CD4-positive, alpha-beta T cell treated with Interleukin-17A for 4 hours (primary cell): ENCODE measurements around the gene NOS1AP.

ENCODE experiments used
- DNase-seq: peaks from one replicate; pipeline ENCODE4 v3.0.0-alpha.2; 2020; ENCODE audit warnings: mixed read lengths

NOS1AP gene

DNA sequence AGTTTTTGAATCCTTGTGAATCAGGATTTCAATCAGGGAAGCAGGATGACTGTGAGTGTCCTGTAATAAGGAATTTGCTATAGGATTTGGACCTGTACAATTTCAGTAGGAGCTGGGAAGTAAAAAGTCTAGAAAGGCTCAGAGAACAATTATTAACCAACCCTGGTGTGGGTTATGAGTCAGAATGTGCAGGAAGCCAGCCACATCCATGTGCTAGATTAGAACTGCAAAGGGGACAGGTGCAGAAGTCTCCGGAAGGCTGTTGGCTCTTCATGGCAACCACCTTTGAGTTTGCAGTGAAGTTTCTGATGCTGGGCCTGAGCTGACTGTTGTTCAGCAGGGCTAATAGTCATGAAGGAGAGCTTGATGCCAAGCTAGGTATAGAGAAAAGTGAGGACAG is 236.5 kb downstream of the NOS1AP start:
- DNase-seq = no peak

DNA sequence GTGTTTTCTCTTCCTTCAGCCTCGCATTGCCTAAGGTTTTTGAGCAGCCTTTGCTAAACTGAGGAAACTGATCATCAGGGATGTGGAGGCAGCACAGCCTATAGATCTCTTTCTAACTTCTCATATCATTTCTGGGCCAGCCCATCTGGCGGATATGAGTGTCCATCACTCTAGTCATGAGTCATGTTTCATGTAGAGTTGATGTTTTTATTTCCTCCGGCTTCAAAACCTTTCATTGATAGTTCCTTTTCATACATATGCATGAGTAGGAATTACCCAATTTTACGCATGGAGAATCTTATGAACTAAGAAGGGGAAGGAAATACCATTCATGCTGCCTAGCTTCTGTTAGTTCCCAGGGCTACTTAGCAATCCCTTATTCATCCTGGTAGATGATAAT is 240.8 kb downstream of the NOS1AP start:
- DNase-seq = no peak

DNA sequence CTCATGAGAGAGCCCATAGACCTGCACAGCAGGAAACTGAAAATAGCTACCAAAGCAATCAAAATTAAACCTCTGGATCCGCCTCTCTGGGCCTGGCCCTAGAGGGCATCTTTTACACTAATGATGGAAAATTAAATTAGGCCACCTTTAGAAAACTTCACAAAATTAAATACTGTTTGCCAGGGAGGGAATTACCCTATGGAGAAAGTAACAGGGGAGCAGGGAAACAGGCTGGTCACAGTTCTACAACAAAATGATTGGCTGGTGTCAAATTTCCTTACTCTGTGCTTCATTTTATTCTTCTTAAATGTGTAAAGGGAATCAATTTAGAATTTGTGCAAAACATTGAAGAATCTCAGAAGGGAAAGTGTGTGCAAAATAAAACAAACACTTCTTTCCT is 244.7 kb downstream of the NOS1AP start:
- no peak for DNase-seq

DNA sequence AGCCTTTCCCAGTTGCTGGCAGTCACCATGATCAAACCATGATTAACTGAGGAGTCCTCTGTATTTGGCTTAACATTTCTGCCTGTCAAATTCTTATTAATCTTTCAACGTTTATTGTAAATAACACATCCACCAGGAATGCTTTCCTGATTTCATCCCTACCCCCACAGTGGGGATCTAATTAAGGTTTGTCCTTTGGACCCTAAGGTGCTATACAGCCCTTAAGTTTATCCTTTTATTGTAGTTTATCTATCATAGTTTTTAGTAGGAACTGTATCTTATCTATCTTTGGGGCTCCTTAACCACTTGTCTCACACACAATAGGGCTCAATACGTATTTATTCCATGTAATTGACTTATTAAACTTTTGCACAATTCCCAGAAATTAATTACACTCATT is 246.2 kb downstream of the NOS1AP start:
- no peak for DNase-seq

DNA sequence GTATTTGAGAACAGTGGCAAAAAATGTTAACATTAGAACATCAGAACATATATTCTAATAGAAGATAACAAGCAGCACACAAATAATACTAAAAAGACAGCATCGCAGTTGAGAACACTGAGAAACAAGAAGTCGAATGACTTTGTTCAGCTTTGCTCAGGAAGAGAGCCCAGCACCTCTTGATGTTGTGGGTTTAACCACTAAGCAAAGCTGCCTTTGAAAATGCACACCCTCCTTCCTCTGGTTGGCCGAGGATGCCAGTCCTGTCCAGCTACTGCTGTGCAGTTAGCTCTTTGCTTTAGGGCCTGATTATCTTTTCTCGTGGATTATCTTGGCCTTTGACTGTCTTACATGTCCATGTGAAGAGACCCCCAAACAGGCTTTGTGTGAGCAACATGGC is 246.7 kb downstream of the NOS1AP start:
- DNase-seq = no peak

DNA sequence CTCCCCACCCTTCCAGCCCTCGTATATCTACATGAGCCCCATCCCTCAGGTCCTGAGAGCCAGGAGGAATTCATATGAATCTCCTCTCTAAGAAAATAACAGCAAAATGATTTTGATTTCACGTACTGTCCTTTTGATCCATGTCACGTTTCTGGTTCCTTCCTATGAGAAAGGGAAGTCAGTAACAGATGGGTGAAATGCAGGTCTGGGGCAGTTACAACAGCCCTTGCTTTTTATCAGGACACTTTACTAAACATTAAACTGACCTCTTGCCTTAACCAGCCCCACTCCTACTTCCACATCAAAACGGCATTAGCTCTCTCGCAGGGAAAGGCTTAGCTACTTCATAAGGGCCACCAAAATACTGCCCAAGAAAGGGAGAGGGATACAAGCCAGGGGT is 248.1 kb downstream of the NOS1AP start:
- no peak for DNase-seq

DNA sequence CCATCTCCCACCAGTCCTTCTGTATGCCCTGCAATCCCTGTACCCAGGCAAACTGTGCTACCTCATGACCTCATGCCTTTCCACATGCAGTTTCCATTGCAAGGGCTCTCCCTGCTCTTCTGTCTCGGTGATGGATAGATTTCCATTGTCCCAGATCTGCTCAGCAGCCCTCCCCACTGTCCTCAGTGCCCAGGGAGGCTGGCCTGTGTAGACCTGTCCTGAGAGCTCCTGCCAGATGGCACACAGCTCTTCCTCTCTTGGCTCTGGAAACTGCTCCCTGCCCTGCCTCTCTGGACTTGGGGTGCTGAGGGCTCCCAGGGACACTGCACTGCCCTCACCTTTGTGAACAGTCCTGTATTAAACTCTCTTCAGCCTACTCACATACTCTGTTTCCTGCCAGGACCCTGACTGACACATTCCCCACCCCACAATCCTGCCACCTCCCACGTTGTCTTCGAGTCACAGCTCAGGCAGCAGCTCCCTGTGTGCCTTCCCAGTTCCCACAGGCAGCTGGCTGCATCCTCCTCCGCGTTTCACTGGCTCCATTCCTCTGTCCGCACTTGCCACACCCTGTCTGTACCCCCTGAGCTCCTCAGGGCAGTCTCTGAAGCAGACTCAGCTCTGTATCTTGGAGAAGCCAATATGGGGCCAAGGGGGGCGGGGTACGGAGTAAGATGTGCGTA is 250.1 kb downstream of the NOS1AP start:
- DNase-seq = no peak

DNA sequence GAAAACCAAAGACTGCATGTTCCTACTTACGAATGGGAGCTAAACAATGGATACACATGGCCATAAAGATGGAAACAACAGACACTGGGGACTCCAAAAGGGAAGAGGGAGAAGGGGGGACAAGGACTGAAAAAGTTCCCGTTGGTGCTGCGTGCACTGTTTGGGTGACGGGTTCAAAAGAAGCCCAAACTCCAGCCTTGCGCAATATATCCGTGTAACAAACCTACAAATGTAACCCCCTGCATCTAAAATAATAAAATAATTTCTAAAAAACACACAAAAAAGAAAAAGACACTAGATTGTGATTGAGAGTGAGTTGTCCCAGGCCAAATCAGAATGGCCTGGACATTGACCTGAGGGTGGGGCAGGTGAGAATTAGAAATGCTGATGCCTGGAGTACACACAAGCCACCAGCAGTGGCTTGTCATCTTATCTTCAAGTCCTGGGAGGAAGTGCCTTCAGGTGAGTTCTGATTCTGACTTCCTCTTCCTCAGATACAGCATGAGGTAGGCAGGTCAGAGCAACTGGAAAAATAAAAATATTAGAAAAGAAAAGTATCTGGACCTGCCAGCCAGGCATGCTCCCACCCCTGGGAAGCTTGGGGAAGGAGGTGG is 252.4 kb downstream of the NOS1AP start:
- no peak for DNase-seq

DNA sequence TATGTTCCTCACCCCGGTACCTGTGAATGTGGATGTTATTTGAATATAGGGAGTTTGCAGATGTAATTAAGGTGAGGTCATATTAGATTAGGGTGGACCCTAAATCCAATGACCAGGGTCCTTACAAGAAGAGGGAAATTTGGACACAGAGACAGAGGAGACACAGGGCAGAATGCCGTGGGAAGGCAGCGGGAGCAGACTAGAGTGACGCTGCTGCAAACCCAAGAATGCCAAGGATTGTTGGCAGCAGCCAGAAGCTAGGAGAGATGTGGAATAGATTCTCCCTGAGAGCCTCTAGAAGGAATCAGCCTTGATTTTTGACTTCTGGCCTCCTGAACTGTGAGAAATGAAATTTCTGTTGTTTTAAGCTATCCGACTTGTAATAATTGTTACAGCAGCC is 253.5 kb downstream of the NOS1AP start:
- no peak for DNase-seq

DNA sequence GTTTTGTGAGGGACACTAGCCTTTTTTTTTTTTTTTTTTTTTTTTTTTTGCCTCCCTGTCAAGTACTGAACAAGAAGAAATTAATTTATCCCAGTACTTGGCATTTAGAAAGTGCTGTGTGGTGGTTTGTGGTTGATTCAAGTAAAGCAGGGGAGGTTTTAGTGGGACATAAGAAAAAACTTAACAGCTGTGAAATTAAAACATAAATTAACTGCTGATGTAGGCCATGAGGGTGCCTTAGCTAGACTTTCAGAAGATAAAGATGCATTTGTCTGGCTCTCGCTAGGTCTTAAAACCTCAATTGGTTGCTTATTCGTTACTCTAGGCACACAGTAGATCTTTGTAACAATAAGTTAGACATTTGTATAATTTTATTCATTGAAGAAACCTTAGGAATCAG is 254.9 kb downstream of the NOS1AP start:
- DNase-seq = no peak

DNA sequence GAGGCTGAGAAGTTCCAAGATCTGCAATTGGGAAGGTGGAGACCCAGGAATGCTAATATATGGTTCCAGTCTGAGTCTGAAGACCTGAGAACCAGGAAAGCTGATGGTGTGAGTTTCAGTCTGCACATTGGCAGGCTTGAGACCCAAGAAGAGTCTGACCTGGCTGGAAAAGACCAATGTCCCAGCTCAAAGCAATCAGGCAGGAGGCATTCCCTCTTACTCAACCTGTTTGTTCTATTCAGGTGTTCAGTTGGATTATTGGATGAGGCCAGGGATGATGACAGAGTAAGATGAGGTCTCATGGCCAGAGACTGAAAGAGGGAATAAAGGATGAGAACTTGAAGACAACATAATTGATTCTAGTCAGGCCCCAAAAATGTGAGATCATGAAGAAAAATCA is 257.1 kb downstream of the NOS1AP start:
- no peak for DNase-seq

DNA sequence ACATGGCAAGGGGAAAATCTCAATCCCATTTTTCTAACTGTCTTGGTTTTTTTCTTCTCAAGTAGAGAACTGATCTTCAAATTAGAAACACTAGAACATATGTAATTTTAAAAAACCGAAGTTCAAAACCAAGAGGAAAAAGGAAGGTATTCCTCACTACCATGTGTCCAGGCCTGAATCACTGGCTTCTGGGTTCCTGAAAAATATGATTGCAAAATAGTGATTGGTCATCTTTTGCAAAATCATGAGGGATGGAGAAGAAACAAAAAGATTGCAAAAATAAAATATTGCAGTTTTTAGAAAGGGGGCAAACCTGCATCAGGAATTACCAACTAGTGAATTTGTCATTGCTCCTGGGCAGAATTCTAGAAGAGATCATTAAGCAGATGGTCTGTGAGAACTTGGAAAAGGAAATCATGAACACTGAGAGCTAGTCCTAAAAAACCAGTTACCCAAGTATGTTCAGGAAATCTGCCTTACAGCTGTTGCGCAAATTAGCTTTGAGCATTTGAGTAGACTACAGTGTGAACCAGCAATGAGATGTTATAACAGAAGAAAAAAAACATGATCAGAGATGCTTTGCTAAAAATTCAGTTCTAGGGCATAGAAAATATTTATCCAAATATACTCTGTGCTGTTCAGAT is 257.8 kb downstream of the NOS1AP start:
- DNase-seq = no peak

DNA sequence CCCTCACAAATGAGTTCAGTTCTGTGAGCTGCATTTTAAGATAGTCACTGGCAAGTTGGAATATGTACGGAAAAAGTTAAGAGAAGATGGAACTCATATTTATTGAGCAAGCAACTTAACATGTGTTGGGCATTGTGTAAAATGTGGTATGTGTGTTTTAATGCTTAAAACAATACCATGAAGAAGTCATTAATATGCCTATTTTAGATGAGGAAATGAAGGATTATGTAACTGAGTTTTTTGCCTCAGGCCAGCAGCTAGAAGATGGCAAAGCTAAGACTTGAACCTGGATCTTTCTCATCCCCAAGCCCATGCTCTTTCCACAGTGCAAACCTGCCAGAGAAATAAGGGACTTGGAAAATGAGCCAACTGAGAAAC is 258.3 kb downstream of the NOS1AP start:
- no peak for DNase-seq

DNA sequence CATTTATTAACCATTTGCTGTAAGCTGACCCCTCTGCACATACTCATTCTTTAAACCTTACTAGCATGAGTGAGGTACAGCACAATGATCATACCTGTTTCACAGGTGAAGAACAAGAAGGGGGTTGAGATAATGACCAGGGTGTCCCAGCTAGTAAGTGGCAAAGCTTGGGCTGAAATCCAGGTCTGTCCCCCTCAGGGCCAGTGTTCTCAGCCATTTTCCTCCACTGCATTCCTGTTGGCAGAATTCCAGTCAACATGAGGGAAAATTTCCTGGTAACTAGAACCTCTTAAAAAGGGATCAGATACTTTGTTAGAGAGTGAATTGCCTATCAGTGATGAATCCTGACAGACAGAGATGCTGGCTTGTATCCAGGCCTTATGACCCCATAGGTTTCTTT is 259.0 kb downstream of the NOS1AP start:
- DNase-seq = no peak

DNA sequence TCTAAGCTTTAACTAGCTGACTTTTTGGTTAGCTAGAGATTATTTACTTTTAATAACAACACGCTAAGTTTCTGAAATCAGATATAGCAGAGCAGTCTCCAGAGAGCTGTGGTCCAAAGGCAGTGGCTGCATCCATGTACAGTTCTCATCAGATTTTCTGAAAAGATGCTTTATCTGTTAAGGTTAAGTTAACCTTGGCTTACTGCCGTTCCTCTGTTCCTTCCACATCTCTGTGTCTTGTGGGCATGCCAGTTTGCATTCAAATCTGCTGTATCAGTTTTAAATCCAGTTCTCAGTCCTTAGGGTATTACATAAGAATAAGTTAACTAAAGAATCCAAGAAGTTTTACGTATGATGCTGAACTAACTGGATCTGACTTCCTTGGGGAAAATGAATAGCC is 260.3 kb downstream of the NOS1AP start:
- DNase-seq = no peak

DNA sequence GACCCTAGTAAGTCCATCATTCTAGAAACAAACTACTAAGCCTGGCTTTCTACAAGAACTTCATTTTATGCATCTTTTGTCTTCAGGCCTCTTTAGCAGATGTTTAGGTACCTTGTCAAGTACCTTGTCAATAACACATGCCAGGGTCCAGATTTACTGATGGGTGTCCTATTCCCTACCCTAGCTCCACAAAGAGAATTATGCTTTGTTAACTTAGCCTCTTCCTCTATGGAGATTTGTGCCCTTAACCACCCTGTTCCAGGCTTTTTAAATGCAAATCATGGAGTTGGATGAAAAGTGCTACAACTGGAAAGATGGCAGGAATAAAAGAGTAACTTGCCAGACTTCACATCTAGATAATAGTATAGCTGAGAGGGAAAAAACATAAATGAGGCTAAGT is 264.5 kb downstream of the NOS1AP start:
- no peak for DNase-seq

DNA sequence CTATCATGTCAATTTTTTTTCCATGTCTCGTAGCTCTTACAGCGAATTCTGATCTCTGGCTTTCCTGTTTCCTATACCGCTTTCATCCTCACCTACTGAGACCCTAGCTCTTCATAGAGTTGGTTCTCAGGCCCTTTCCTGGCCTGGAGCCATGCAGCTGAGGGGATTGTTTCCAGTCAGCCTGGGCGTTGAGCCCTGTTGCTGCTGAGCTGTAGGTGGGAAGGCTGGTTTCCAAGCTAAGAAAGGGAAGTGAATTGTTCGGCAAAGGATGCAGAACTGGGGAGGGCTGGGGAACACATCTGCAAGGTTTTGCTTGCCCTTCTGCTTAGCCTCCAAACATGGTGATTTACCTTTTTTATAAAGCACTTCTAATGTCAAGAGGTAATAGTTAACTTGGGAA is 265.6 kb downstream of the NOS1AP start:
- DNase-seq = no peak

DNA sequence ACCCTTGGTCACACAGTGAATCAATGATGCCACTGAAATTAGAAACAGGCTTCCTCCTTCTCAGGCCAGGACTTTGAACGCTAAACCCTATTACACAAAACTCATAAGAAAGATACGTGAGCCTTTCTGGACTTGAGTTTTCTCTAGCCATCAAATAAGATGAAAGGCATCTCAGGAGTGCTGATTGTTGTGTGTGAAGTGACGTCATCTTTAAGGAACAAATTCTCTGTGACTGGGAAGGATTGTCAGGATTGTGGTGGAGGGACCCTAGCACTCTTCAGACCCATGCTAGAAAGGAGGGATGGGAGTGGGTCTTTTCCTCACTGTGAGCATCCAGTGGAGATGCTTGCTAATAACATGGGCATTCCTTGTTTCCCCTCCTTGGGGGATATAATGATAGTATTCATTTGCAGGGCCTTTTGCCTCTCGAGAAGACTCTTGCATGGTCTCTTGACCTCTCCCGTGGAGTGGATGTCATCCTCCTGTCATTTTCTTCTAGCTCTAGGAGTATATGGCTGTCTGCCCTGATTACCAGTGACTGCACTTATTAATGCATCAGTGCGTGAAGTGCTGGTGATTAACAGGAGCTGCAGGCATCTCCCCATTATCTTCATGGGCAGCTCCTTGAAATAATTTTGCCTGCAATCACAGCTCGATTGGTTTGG is 267.3 kb downstream of the NOS1AP start:
- DNase-seq = no peak

DNA sequence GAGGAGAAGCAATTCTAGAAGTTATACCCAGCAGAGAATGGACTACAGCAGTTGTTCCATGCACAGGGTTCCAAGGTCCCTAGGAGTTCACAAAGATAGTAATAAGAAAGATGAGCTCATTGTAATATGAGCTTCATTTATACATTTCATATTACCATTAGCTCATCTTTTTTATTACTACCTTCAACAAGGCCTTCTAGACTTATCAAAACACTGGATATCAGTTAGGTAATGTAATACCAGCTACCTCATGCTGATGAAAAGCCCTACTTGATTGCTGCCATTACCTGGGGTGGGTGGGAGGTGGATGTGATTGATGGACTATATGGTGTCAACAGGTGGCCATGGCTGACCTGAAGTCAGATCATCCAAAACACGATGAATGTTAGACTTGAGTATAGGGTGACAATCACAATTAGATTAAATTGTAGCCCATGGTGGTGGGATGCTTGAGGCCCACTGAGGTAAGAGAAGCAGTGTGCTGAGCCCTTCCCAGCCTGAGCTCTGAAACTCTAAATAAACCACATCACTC is 273.0 kb downstream of the NOS1AP start:
- DNase-seq = no peak

DNA sequence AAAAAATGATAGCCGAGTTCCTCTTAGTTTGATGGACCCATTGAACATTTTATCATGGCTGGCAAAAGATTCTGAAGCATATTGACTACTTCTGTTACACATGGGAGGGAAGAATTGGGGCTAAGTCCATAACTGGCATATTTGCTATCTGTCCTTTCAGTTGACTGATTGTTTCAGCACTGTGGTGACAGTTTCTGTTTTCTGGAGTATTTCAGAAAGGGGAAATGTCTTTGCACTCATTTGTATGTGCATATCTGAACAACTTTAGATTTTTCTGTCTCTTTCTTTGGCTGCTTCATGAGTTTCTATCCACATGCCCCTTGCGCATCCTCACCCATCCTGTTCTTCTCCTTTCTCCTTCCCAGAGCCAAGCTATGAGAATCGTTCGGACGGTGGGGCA is 274.0 kb downstream of the NOS1AP start:
- no peak for DNase-seq

DNA sequence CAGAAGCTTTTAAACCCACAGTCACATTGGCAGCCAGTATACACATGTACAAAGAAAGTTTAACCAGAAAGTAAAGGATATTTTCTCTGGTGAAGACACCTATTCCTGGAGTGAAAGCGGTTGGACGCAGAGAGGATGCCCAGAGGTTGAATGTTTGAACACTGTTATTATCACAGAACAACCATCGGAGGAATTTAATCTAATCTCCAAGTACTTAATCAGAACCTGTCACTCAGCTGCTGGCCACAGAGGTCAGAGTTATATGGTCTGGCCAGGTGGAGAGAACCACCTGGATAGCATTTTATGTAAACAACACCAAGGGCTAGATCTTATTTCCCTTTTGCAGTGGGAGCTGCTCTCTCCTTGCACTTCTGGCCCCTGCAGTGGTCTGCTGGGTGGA is 277.8 kb downstream of the NOS1AP start:
- no peak for DNase-seq

DNA sequence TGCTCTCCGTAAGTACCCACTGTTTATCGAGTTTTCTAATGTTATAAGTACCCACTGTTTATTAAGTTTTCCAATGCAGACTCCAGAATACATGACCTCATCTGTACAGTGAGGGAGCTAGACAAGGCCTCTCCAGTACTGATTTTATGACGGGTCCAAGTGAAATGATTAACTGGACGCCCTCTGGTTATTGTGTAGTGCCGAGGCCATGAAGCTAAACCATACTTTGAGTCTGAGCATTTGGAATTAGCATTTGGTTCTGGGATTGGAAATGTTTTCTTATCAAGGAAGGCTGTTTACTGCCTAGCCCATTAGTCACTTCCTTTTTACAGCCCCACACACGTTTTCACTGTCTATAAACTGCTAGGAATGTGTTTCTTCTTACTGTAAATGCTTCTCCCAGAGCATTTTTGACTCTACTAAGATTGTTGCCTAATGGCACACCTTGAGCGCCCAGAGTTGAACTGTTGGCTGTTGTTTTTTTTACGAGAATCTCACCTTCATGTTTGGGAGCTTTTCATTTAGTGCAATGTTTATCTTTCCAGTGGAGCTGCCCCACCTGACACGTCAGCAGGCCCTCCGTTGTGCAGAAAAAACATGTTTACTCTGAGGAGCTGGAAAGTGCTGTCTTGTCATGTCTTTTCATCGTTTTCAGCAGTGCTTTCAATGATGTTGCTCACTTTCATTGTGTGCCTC is 280.3 kb downstream of the NOS1AP start:
- DNase-seq = no peak

DNA sequence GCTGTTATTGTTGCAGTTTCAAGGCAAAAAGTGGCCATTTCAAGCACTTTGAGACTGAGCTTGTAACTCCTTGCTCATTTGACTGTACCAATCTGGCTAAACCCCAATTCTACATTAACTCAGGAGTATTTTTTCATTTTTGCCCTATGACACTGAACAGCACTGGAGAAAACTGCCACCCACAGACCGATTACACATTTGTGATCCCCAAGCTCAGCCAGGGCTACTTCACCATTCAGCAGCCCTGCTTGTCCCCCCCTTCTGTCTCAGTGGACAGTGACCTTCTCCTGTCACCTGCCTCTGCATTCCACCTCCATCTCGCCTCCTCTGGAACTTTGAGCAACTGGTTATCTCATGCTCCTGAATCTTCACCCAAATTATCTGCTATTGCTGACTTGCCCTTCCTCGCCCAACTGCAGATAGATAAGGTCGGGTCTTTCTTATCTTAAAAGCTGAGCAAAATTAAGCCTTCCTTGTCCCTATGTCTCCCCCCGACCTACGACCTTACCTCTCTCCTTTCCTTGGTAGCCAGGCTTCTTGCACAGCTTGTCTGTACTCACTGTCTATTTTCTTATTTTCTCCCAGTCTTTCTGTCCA is 281.9 kb downstream of the NOS1AP start:
- DNase-seq = no peak
